ENCODE measurements around the gene OR5AL1.
"Not testable (repeated sequence)": the region's sequence is repeated elsewhere in the genome, so short reads cannot be mapped to it uniquely, and the experiment has no call there.

Gene OR5AL1

GRCh38 chr11:56412396-56412795 is at the start of gene OR5AL1:
TSS of gene OR5AL1 (plus strand) at chr11:56412696.
- no peak for DNase-seq (ENCODE audit: low read depth in 2 of 2)

DNA sequence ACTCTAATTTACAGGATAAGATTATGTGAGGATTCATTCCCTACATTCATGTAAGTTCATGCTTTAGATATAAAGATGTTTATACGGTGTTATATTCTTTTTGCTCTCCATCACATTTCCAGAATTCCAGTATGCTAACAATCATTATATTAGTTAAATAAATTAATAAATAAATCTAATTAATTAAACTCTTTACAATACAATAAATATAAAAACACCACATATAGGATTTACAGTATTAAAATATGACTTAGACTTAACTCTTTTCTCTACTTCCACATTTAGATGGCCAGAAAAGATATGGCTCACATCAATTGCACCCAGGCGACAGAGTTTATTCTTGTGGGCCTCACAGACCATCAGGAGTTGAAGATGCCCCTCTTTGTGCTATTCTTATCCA is 37.2 kb upstream of the OR5AL1 start, which contains the start of gene OR8U1:
Gene OR8U1, plus strand, starts transcription at position 301 of the 400 bp plus-strand sequence. Its CDS starts 0 bp downstream, at position 301.
- DNase-seq (ENCODE audit: low read depth in 2 of 2) = no peak

DNA sequence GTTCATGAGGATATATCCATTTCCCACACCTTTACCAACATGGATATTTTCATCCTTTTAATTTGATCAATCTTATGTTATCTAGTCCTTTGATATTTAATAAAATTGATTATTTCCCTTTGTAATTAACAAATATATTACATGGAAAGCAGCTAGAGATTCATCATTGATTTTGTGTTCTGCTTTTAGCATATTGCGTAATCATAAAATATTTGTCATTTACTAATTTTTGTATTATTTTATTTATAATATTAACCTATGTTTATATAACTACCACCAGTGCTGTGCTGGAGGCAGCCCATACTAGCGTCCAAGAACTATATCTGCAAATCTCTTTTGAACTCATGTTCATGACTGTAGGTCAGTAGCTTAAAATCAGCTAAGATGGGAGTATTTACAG is 32.4 kb upstream of the OR5AL1 start:
- DNase-seq (ENCODE audit: low read depth in 2 of 2) = no peak

- no peak for DNase-seq (ENCODE audit: low read depth in 2 of 2)
Observed at GRCh38 chr11:56394381-56394780, 18.1 kb upstream of the OR5AL1 start.

GRCh38 chr11:56396047-56396446 is 16.4 kb upstream of the OR5AL1 start:
- no peak for DNase-seq (ENCODE audit: low read depth in 2 of 2)

GRCh38 chr11:56401858-56402461 is 10.5 kb upstream of the OR5AL1 start:
- DNase-seq (ENCODE audit: low read depth in 2 of 2) = not testable (repeated sequence)

DNA sequence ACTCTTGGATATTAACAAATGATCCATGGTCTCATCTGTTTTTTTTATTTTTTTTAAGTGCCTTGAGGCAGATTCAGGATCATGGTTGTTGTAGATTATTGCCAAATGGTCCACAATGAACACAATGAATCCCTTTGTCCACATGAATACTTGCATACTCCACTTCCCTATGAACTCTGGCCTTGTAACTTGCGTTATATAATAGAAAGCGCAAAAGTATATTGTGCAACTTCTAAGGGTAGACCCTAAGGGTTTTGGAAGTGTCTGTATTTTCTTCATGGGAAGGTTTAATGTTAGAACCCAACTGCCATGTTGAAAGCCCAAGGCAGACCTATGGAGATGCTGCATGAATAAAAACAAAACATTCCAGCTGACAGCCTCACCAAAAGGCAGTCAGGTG is 8.1 kb upstream of the OR5AL1 start:
- DNase-seq (ENCODE audit: low read depth in 2 of 2) = no peak

- no peak for DNase-seq (ENCODE audit: low read depth in 2 of 2)
Observed at GRCh38 chr11:56410801-56411200, 1.7 kb upstream of the OR5AL1 start.

DNA sequence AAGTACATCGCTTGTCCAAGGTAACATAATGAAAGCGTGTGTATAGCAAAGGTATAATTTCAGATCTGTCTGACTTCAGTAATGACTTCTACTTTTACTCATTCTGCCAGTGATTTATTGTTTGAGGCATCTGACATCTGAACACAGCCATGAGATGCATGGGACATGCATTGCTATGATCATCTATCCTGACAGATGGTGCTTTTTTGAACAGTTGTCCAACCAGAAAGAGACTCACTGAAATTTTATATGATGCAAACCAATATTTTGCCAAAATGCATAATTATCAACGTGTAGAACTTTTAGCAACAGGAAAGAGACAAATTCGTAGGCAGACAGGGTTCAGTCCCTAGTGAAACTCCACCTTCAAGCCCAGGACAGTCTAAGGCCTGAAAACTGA is 41.0 kb downstream of the OR5AL1 start:
- no peak for DNase-seq (ENCODE audit: low read depth in 2 of 2)

- DNase-seq (ENCODE audit: low read depth in 2 of 2) = no peak
Observed at GRCh38 chr11:56457076-56457475, 44.6 kb downstream of the OR5AL1 start.
